ENCODE measurements around the gene MRM2. TPM values are rescaled to one million over a fixed set of nuclear protein-coding genes. Genes with fewer than 3 reads are reported as not detected.

MRM2 gene
- total RNA-seq, 1 experiment from 2014 or later: 38.9 TPM

DNA sequence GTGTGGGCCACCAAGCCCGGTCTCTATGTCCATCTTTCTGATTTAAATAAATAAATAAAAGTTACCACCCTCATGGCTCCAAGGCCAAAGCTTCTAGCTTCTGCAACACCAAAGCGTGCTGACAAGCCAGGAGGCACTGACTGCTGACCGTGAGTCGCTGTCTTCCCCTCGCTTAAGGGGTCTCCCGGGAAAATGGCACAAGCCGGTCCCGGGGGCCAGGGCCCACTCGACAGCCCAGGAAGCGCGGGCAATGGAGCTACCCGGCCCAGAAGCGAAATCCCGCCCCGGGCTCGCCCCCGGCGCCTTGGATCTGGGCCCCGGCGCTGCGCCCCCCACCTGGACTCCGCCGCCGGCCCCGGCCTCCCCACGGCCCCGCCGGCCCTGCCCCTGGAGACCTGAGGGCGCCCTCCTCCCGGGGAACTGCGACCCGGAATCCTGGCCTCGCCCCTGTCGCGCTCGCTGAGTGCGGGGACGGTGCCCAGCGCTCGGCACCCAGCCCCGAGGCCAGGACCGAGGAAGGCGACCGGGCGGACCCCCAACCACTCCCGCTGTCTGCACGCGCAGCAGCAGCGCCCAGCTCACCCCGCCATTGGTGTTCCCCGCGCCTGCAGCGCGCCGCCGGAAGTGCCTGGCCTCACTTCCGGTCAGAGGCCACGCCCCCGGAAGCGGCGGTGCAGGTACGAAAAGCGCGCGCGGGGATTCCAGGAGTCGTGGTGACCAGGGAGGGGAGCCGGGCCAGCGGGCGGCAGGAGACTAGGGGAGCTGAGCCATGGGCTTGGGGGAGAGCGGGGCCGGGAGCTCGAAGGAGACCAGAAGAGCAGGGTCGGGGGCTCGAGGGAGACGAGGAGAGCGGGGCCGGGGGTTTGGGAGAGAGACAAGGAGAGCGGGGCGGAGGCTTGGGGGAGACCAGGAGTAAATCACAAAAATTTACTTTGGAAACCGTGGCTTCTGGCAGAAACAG lies at the start of gene MRM2, which contains the start of gene NUDT1 (continued):
- TF ChIP-seq ZNF532 (CRISPR knock-in tag; IDR thresholded peaks at IDR 0.05; ENCODE audit: borderline replicate concordance) (no peak), TEAD4 (CRISPR knock-in tag; IDR thresholded peaks at IDR 0.05) (no peak), PRRX2 (CRISPR knock-in tag; IDR thresholded peaks at IDR 0.05) (no peak), MAX (CRISPR knock-in tag; IDR thresholded peaks at IDR 0.05) (peak; percentile 93), JAZF1 (CRISPR knock-in tag; IDR thresholded peaks at IDR 0.05) (no peak), ZBTB21 (CRISPR knock-in tag; IDR thresholded peaks at IDR 0.05; ENCODE audit: borderline replicate concordance) (peak; percentile 83), FOXJ3 (CRISPR knock-in tag; IDR thresholded peaks at IDR 0.05; ENCODE audit: borderline replicate concordance) (no peak), NR3C1 (CRISPR knock-in tag; conservative IDR thresholded peaks at IDR 0.05; ENCODE audit: low read depth) (0 out of 2 replicates have a peak, but pooled peaks have one; percentile 88), GRHL2 (CRISPR knock-in tag; IDR thresholded peaks at IDR 0.05; ENCODE audit: insufficient replicate concordance, severe bottlenecking) (no peak), NFATC4 (CRISPR knock-in tag; IDR thresholded peaks at IDR 0.05) (no peak), JUN (CRISPR knock-in tag; IDR thresholded peaks at IDR 0.05) (no peak), NR2C2 (CRISPR knock-in tag; IDR thresholded peaks at IDR 0.05) (no peak), CTCF (IDR thresholded peaks at IDR 0.05) (no peak), ATF1 (CRISPR knock-in tag; IDR thresholded peaks at IDR 0.05) (peak; percentile 19; the same call in 1 of the 2 replicates), HMGA2 (CRISPR knock-in tag; IDR thresholded peaks at IDR 0.05) (no peak), NFE2L1 (CRISPR knock-in tag; IDR thresholded peaks at IDR 0.05) (peak; percentile 81; the same call in 1 of the 2 replicates), MYBL2 (CRISPR knock-in tag; IDR thresholded peaks at IDR 0.05) (peak; percentile 81), ZNF219 (CRISPR knock-in tag; IDR thresholded peaks at IDR 0.05; ENCODE audit: borderline replicate concordance) (no peak), ZNF396 (CRISPR knock-in tag; IDR thresholded peaks at IDR 0.05; ENCODE audit: borderline replicate concordance) (no peak), NFYB (CRISPR knock-in tag; conservative IDR thresholded peaks at IDR 0.05; ENCODE audit: low read depth) (peak; percentile 34; the same call in 1 of the 2 replicates), ELF4 (CRISPR knock-in tag; IDR thresholded peaks at IDR 0.05; ENCODE audit: low read depth) (peak; percentile 83; the same call in 1 of the 2 replicates)
- TF ChIP-seq, protein P1, sequence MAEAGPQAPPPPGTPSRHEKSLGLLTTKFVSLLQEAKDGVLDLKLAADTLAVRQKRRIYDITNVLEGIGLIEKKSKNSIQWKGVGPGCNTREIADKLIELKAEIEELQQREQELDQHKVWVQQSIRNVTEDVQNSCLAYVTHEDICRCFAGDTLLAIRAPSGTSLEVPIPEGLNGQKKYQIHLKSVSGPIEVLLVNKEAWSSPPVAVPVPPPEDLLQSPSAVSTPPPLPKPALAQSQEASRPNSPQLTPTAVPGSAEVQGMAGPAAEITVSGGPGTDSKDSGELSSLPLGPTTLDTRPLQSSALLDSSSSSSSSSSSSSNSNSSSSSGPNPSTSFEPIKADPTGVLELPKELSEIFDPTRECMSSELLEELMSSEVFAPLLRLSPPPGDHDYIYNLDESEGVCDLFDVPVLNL (CRISPR knock-in tag; IDR thresholded peaks at IDR 0.05; ENCODE audit: borderline replicate concordance, low read depth): peak; percentile 90
- TF ChIP-seq, protein P2, sequence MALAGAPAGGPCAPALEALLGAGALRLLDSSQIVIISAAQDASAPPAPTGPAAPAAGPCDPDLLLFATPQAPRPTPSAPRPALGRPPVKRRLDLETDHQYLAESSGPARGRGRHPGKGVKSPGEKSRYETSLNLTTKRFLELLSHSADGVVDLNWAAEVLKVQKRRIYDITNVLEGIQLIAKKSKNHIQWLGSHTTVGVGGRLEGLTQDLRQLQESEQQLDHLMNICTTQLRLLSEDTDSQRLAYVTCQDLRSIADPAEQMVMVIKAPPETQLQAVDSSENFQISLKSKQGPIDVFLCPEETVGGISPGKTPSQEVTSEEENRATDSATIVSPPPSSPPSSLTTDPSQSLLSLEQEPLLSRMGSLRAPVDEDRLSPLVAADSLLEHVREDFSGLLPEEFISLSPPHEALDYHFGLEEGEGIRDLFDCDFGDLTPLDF (CRISPR knock-in tag; IDR thresholded peaks at IDR 0.05): no peak
- TF ChIP-seq, protein P3, sequence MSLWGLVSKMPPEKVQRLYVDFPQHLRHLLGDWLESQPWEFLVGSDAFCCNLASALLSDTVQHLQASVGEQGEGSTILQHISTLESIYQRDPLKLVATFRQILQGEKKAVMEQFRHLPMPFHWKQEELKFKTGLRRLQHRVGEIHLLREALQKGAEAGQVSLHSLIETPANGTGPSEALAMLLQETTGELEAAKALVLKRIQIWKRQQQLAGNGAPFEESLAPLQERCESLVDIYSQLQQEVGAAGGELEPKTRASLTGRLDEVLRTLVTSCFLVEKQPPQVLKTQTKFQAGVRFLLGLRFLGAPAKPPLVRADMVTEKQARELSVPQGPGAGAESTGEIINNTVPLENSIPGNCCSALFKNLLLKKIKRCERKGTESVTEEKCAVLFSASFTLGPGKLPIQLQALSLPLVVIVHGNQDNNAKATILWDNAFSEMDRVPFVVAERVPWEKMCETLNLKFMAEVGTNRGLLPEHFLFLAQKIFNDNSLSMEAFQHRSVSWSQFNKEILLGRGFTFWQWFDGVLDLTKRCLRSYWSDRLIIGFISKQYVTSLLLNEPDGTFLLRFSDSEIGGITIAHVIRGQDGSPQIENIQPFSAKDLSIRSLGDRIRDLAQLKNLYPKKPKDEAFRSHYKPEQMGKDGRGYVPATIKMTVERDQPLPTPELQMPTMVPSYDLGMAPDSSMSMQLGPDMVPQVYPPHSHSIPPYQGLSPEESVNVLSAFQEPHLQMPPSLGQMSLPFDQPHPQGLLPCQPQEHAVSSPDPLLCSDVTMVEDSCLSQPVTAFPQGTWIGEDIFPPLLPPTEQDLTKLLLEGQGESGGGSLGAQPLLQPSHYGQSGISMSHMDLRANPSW (CRISPR knock-in tag; conservative IDR thresholded peaks at IDR 0.05; ENCODE audit: low read depth): no peak; the same call in 1 of the 2 replicates
- TF ChIP-seq, protein P4, sequence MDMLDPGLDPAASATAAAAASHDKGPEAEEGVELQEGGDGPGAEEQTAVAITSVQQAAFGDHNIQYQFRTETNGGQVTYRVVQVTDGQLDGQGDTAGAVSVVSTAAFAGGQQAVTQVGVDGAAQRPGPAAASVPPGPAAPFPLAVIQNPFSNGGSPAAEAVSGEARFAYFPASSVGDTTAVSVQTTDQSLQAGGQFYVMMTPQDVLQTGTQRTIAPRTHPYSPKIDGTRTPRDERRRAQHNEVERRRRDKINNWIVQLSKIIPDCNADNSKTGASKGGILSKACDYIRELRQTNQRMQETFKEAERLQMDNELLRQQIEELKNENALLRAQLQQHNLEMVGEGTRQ (CRISPR knock-in tag; IDR thresholded peaks at IDR 0.05): peak; percentile 49

Measured in WTC11 (cell line).